Measurements from ENCODE around the gene ALMS1. TPM values are rescaled to one million over a fixed set of nuclear protein-coding genes. Genes with fewer than 3 reads are reported as not detected.
"Not testable (repeated sequence)": the region's sequence is repeated elsewhere in the genome, so short reads cannot be mapped to it uniquely, and the experiment has no call there.

ALMS1 gene
- total RNA-seq, 1 donor from 2014 or later: 12.8 TPM

DNA sequence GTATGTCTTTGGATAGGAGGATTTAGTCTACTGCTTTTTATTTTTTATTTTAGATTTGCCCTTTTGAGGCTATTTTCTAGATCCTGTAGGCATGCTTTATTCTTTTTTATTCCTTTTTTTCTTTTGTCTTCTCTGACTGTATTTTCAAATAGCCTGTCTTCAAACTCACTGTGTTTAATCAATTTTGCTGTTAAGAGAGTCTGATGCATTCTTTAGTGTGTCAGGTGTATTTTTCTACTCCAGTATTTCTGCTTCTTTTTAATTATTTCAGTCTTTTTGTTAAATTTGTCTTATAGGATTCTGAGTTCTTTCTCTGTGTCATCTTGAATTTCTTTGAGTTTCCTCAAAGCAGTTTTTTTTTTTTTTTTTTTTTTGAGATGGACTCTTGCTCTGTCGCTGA is 143.1 kb downstream of the ALMS1 start:
- H3K4me3 ChIP-seq: no peak overlapping the region
- no peaks in the 10 kb centered on the region for H3K4me1 ChIP-seq
- H3K9me3 ChIP-seq: peaks cover 9 to 47% of the 10 kb centered on the region in 2 donors
- peaks cover 10 to 47% of the 10 kb centered on the region in 2 donors for H3K36me3 ChIP-seq
- no peaks in the 10 kb centered on the region for H3K27me3 ChIP-seq
- intact Hi-C loops (cut with DNase I): no loop called here
- TF ChIP-seq, protein P1, sequence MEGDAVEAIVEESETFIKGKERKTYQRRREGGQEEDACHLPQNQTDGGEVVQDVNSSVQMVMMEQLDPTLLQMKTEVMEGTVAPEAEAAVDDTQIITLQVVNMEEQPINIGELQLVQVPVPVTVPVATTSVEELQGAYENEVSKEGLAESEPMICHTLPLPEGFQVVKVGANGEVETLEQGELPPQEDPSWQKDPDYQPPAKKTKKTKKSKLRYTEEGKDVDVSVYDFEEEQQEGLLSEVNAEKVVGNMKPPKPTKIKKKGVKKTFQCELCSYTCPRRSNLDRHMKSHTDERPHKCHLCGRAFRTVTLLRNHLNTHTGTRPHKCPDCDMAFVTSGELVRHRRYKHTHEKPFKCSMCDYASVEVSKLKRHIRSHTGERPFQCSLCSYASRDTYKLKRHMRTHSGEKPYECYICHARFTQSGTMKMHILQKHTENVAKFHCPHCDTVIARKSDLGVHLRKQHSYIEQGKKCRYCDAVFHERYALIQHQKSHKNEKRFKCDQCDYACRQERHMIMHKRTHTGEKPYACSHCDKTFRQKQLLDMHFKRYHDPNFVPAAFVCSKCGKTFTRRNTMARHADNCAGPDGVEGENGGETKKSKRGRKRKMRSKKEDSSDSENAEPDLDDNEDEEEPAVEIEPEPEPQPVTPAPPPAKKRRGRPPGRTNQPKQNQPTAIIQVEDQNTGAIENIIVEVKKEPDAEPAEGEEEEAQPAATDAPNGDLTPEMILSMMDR (IDR thresholded peaks at IDR 0.05): no peak
- H3K27ac ChIP-seq: no peak overlapping the region
- DNase-seq (ENCODE audit: low spot score in 2 of 2): no peak

DNA sequence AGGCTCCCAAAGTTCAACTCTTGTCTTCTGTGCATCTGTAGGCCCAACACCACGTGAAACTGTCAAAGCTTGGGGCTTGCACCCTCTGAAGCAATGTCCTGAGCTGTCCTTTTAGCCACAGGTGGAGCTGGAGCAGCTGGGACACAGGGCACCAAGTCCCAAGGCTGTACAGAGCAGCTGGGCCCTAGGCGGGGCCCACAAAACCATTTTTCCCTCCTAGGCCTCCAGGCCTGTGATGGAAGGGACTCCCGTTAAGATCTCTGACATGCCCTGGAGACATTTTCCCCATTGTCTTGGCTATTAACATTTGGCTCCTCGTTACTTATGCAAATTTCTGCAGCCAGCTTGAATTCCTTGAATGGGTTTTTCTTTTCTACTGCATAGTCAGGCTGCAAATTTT is 145.1 kb downstream of the ALMS1 start:
- H3K27ac ChIP-seq; intact Hi-C loops (cut with DNase I); DNase-seq (ENCODE audit: low spot score in 2 of 2); H3K4me1 ChIP-seq; H3K4me3 ChIP-seq; H3K27me3 ChIP-seq: not testable (repeated sequence)
- peaks cover 9 to 34% of the 10 kb centered on the region in 2 donors for H3K9me3 ChIP-seq
- H3K36me3 ChIP-seq: peaks cover 8 to 53% of the 10 kb centered on the region in 2 donors

DNA sequence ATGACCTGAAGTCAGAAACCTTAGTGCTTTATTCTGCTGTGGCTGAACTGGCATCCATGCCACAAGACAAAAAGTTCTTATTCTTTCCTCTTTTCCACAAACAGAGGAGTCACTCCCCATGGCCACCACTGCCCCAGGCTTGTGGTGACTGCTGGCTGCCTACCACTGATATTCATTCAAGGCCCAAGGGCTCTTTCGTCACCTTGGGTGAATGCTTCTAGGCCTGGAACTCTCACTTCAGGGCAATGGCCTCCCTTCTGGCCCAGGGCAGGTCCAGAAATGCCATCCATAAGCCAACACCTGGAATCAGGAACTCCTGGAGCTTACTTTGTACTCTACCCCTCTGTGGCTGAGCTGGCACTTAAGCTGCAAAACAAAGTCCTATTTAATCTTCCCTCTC is 146.7 kb downstream of the ALMS1 start:
- Histone ChIP-seq H3K4me3 (no peak overlapping the region), H3K27me3 (no peaks in the 10 kb centered on the region), H3K4me1 (no peaks in the 10 kb centered on the region), H3K36me3 (peaks cover 10 to 63% of the 10 kb centered on the region in 2 donors), H3K9me3 (peaks cover 9 to 23% of the 10 kb centered on the region in 2 donors), H3K27ac (no peak overlapping the region)
- no peak for DNase-seq (ENCODE audit: low spot score in 2 of 2)
- intact Hi-C loops (cut with DNase I): no loop called here
- TF ChIP-seq, protein P1 (IDR thresholded peaks at IDR 0.05): no peak

DNA sequence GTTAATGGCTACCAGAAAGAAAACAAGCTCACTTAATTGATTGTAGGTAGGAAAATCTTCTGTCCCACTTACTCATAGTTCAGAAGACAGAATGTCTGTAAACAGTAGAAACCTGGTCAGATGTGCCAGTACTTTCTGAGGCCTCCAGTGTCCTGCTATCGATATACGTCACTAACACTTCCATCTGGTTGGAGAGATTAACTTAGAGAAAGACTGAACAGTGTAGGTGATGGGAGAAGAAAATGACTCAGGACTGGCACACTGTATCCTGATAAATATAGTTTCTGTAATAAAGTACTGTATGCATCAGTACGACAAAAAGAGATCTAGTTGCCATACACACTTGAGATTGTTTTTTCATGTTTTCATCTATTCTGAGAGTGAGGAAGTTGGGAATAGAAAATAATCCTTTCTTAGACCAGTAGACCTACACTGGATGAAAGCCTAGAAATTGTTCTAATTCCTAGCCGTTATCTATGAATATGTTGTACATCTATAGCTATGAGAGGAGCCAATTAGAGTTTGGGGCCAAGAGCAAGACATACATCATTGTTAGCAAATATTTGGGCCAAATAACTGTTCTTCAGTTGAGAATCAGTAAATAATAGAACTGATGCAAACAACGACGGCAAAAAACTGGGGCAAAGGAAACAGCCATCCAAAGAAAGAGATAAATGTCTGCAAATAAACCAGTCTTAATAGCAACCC is 150.7 kb downstream of the ALMS1 start:
- TF ChIP-seq, protein P1 (IDR thresholded peaks at IDR 0.05): no peak

DNA sequence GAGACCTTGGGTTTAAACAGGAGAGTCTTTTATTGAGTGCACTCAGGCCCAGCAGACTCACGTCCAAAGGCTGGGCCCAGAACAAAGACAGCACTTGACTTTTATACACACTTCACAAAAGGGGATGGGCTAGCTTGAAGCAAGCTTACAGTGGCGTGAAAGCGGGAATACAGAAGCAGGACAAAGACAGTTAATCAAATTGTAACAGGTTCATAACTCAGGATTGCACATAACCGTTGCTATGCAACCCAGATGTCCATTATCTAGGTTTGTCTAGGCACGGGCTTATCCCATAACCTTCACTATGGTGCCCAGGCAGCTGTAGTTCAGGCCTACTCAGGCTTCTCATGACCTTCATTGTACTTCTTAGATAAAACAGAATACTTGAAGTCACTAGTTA is 175.2 kb downstream of the ALMS1 start:
- H3K4me3 ChIP-seq; DNase-seq (ENCODE audit: low spot score in 2 of 2); H3K27me3 ChIP-seq; intact Hi-C loops (cut with DNase I); H3K4me1 ChIP-seq; H3K27ac ChIP-seq; H3K9me3 ChIP-seq: not testable (repeated sequence)
- H3K36me3 ChIP-seq: peaks cover 23 to 40% of the 10 kb centered on the region in 2 donors

More for the DNA sequence above, 150.7 kb downstream of the ALMS1 start:
- no peak for DNase-seq (ENCODE audit: low spot score in 2 of 2)
- Histone ChIP-seq H3K4me1 (no peaks in the 10 kb centered on the region), H3K27me3 (no peaks in the 10 kb centered on the region), H3K9me3 (peaks cover 0 to 17% of the 10 kb centered on the region in 2 donors), H3K4me3 (no peak overlapping the region), H3K36me3 (peaks cover 20 to 70% of the 10 kb centered on the region in 2 donors), H3K27ac (no peak overlapping the region)
- intact Hi-C loops (cut with DNase I): no loop called here

DNA sequence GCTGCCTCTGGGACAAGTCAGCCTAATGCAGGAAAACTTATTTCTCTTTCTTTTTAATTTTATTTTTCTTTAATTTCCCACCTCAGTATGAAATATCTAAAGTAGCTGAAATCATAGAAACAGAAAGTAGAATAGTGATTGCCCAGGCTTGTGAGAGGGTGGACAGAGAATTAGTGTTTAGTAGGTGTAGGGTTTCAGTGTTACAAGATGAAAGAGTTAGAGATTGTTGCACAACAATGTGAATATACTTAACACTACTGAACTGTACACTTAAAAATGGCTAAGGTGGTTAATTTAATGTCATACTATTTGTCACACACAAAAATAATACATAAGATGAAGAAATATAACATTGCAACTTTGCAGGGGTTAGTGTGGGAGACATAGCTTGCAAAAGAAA is 175.8 kb downstream of the ALMS1 start:
- H3K4me1 ChIP-seq: no peaks in the 10 kb centered on the region

More for the DNA sequence above, 175.8 kb downstream of the ALMS1 start:
- TF ChIP-seq, protein P1 (IDR thresholded peaks at IDR 0.05): no peak
- Histone ChIP-seq H3K36me3 (peaks cover 23 to 40% of the 10 kb centered on the region in 2 donors), H3K9me3 (no peaks in the 10 kb centered on the region), H3K27me3 (no peaks in the 10 kb centered on the region), H3K4me3 (no peak overlapping the region), H3K27ac (no peak overlapping the region)
- no peak for DNase-seq (ENCODE audit: low spot score in 2 of 2)
- intact Hi-C loops (cut with DNase I): no loop called here
